Measurements from ENCODE around the gene UPK1B.

- TF ChIP-seq CHD2 (IDR thresholded peaks at IDR 0.05; ENCODE audit: low read length, partially characterized antibody) = no peak
- TF ChIP-seq EP300 (IDR thresholded peaks at IDR 0.05) = no peak
- TF ChIP-seq CTCF (IDR thresholded peaks at IDR 0.05) = no peak
- no peak for TF ChIP-seq POLR2A (IDR thresholded peaks at IDR 0.05; ENCODE audit: low read length)
- no peak for TF ChIP-seq CBX8 (IDR thresholded peaks at IDR 0.05)
- TF ChIP-seq CEBPB (IDR thresholded peaks at IDR 0.05) = no peak
Observed at GRCh38 chr3:119125742-119126504, 47.5 kb upstream of the UPK1B start.
